ENCODE results near the gene THRB. TPM values are rescaled to one million over a fixed set of nuclear protein-coding genes. Genes with fewer than 3 reads are reported as not detected.

The THRB gene
- total RNA-seq, 1 experiment from 2014 or later: 5.8 TPM

DNA sequence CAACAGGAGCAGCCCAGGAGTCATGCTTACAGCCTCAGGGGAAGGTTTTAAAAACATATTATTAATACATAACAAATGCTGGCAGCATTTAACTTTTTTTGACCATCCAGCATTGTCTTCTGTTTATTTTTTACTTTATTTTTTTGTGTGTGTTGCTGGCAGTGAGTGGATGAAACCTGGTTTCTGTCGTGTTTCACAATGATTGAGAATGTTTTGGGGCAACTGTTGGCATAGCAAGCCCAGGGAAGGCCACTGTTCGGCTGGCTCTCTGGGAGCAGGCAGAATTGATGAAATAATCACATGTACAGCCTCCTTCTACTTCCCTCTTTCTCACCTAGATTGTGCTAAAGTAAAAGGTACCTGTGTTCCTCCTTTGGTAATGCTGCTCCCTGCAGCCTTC lies 359.4 kb downstream of the THRB start:
- no peak for DNase-seq (ENCODE audit: low spot score)
- Mint-ChIP-seq H3K4me1 (peaks cover 8% of the 10 kb centered on the region; the same call in 1 of the 2 replicates), H3K4me3 (no peak overlapping the region), H3K27me3 (ENCODE audit: low read depth) (no peaks in the 10 kb centered on the region), H3K27ac (no peak overlapping the region), H3K36me3 (no peaks in the 10 kb centered on the region), H3K9me3 (no peaks in the 10 kb centered on the region)
- POLR2A ChIA-PET: no interaction called here
- no peak for ATAC-seq
- TF ChIP-seq ZNF219 (CRISPR knock-in tag; IDR thresholded peaks at IDR 0.05; ENCODE audit: borderline replicate concordance): no peak
- no peak for TF ChIP-seq EMX1 (CRISPR knock-in tag; IDR thresholded peaks at IDR 0.05)
- TF ChIP-seq, protein P1, sequence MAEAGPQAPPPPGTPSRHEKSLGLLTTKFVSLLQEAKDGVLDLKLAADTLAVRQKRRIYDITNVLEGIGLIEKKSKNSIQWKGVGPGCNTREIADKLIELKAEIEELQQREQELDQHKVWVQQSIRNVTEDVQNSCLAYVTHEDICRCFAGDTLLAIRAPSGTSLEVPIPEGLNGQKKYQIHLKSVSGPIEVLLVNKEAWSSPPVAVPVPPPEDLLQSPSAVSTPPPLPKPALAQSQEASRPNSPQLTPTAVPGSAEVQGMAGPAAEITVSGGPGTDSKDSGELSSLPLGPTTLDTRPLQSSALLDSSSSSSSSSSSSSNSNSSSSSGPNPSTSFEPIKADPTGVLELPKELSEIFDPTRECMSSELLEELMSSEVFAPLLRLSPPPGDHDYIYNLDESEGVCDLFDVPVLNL (CRISPR knock-in tag; IDR thresholded peaks at IDR 0.05; ENCODE audit: borderline replicate concordance, low read depth): no peak
- no peak for TF ChIP-seq ESRRA (CRISPR knock-in tag; IDR thresholded peaks at IDR 0.05; ENCODE audit: borderline replicate concordance)
- no peak for TF ChIP-seq GTF2I (CRISPR knock-in tag; conservative IDR thresholded peaks at IDR 0.05)
- TF ChIP-seq, protein P2, sequence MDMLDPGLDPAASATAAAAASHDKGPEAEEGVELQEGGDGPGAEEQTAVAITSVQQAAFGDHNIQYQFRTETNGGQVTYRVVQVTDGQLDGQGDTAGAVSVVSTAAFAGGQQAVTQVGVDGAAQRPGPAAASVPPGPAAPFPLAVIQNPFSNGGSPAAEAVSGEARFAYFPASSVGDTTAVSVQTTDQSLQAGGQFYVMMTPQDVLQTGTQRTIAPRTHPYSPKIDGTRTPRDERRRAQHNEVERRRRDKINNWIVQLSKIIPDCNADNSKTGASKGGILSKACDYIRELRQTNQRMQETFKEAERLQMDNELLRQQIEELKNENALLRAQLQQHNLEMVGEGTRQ (CRISPR knock-in tag; IDR thresholded peaks at IDR 0.05): no peak
- no peak for TF ChIP-seq CBFB (CRISPR knock-in tag; IDR thresholded peaks at IDR 0.05; ENCODE audit: low read depth)
- TF ChIP-seq, protein P3, sequence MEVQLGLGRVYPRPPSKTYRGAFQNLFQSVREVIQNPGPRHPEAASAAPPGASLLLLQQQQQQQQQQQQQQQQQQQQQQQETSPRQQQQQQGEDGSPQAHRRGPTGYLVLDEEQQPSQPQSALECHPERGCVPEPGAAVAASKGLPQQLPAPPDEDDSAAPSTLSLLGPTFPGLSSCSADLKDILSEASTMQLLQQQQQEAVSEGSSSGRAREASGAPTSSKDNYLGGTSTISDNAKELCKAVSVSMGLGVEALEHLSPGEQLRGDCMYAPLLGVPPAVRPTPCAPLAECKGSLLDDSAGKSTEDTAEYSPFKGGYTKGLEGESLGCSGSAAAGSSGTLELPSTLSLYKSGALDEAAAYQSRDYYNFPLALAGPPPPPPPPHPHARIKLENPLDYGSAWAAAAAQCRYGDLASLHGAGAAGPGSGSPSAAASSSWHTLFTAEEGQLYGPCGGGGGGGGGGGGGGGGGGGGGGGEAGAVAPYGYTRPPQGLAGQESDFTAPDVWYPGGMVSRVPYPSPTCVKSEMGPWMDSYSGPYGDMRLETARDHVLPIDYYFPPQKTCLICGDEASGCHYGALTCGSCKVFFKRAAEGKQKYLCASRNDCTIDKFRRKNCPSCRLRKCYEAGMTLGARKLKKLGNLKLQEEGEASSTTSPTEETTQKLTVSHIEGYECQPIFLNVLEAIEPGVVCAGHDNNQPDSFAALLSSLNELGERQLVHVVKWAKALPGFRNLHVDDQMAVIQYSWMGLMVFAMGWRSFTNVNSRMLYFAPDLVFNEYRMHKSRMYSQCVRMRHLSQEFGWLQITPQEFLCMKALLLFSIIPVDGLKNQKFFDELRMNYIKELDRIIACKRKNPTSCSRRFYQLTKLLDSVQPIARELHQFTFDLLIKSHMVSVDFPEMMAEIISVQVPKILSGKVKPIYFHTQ (CRISPR knock-in tag; IDR thresholded peaks at IDR 0.05): no peak
- no peak for TF ChIP-seq E2F5 (CRISPR knock-in tag; IDR thresholded peaks at IDR 0.05)
- TF ChIP-seq FOXP1 (CRISPR knock-in tag; IDR thresholded peaks at IDR 0.05; ENCODE audit: borderline replicate concordance): no peak
- TF ChIP-seq, protein P4, sequence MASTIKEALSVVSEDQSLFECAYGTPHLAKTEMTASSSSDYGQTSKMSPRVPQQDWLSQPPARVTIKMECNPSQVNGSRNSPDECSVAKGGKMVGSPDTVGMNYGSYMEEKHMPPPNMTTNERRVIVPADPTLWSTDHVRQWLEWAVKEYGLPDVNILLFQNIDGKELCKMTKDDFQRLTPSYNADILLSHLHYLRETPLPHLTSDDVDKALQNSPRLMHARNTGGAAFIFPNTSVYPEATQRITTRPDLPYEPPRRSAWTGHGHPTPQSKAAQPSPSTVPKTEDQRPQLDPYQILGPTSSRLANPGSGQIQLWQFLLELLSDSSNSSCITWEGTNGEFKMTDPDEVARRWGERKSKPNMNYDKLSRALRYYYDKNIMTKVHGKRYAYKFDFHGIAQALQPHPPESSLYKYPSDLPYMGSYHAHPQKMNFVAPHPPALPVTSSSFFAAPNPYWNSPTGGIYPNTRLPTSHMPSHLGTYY (CRISPR knock-in tag; IDR thresholded peaks at IDR 0.05): no peak
- TF ChIP-seq ZNF396 (CRISPR knock-in tag; IDR thresholded peaks at IDR 0.05; ENCODE audit: borderline replicate concordance): no peak
- CTCF ChIA-PET: no interaction called here

- Mint-ChIP-seq H3K4me3 (no peak overlapping the region), H3K27me3 (ENCODE audit: low read depth) (no peaks in the 10 kb centered on the region), H3K27ac (no peak overlapping the region), H3K4me1 (peaks cover 8% of the 10 kb centered on the region; the same call in 1 of the 2 replicates), H3K36me3 (no peaks in the 10 kb centered on the region), H3K9me3 (no peaks in the 10 kb centered on the region)
- ChIA-PET POLR2A (no interaction called here), CTCF (no interaction called here)
- DNase-seq (ENCODE audit: low spot score): no peak
- no peak for ATAC-seq
- TF ChIP-seq TEAD4 (CRISPR knock-in tag; IDR thresholded peaks at IDR 0.05): no peak
- TF ChIP-seq, protein P5, sequence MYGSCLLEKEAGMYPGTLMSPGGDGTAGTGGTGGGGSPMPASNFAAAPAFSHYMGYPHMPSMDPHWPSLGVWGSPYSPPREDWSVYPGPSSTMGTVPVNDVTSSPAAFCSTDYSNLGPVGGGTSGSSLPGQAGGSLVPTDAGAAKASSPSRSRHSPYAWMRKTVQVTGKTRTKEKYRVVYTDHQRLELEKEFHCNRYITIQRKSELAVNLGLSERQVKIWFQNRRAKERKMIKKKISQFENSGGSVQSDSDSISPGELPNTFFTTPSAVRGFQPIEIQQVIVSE (CRISPR knock-in tag; IDR thresholded peaks at IDR 0.05; ENCODE audit: borderline replicate concordance): no peak
- no peak for TF ChIP-seq SOX15 (CRISPR knock-in tag; IDR thresholded peaks at IDR 0.05)
- TF ChIP-seq ATF3 (CRISPR knock-in tag; conservative IDR thresholded peaks at IDR 0.05): no peak
- TF ChIP-seq, protein P6, sequence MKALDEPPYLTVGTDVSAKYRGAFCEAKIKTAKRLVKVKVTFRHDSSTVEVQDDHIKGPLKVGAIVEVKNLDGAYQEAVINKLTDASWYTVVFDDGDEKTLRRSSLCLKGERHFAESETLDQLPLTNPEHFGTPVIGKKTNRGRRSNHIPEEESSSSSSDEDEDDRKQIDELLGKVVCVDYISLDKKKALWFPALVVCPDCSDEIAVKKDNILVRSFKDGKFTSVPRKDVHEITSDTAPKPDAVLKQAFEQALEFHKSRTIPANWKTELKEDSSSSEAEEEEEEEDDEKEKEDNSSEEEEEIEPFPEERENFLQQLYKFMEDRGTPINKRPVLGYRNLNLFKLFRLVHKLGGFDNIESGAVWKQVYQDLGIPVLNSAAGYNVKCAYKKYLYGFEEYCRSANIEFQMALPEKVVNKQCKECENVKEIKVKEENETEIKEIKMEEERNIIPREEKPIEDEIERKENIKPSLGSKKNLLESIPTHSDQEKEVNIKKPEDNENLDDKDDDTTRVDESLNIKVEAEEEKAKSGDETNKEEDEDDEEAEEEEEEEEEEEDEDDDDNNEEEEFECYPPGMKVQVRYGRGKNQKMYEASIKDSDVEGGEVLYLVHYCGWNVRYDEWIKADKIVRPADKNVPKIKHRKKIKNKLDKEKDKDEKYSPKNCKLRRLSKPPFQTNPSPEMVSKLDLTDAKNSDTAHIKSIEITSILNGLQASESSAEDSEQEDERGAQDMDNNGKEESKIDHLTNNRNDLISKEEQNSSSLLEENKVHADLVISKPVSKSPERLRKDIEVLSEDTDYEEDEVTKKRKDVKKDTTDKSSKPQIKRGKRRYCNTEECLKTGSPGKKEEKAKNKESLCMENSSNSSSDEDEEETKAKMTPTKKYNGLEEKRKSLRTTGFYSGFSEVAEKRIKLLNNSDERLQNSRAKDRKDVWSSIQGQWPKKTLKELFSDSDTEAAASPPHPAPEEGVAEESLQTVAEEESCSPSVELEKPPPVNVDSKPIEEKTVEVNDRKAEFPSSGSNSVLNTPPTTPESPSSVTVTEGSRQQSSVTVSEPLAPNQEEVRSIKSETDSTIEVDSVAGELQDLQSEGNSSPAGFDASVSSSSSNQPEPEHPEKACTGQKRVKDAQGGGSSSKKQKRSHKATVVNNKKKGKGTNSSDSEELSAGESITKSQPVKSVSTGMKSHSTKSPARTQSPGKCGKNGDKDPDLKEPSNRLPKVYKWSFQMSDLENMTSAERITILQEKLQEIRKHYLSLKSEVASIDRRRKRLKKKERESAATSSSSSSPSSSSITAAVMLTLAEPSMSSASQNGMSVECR (CRISPR knock-in tag; IDR thresholded peaks at IDR 0.05; ENCODE audit: borderline replicate concordance): no peak
- no peak for TF ChIP-seq IRF1 (CRISPR knock-in tag; IDR thresholded peaks at IDR 0.05)
- TF ChIP-seq NR3C1 (CRISPR knock-in tag; conservative IDR thresholded peaks at IDR 0.05; ENCODE audit: low read depth): no peak
- TF ChIP-seq CBFB (CRISPR knock-in tag; IDR thresholded peaks at IDR 0.05; ENCODE audit: low read depth): no peak
- no peak for TF ChIP-seq KAT7 (CRISPR knock-in tag; IDR thresholded peaks at IDR 0.05; ENCODE audit: borderline replicate concordance)
- no peak for TF ChIP-seq FOXJ3 (CRISPR knock-in tag; IDR thresholded peaks at IDR 0.05; ENCODE audit: borderline replicate concordance)
- TF ChIP-seq JUN (CRISPR knock-in tag; IDR thresholded peaks at IDR 0.05): no peak
These were observed 360.7 kb downstream of the THRB start for GRCh38 chr3:24133942-24134341.
